GM12892 (cell line): ENCODE measurements around the gene UBLCP1.
"Not testable (repeated sequence)": the region's sequence is repeated elsewhere in the genome, so short reads cannot be mapped to it uniquely, and the experiment has no call there.

Experiments
- POLR2A ChIP-seq: IDR thresholded peaks from 2 replicates; pipeline ENCODE4 v1.6.1; 2011; ENCODE audit warnings: low read depth, low read length, control low read depth
- POLR2AphosphoS5 ChIP-seq: IDR thresholded peaks from 2 replicates; pipeline ENCODE4 v1.6.1; 2011; ENCODE audit warnings: low read depth, low read length, control low read depth
- TAF1 ChIP-seq: IDR thresholded peaks from 2 replicates; pipeline ENCODE4 v1.6.1; 2011; ENCODE audit warnings: low read depth, mild to moderate bottlenecking, control low read depth, low read length, borderline replicate concordance

GRCh38 chr5:159301929-159302860, 39.1 kb downstream of the UBLCP1 start:
- TF ChIP-seq POLR2AphosphoS5, POLR2A, TAF1: not testable (repeated sequence)
